Stimulated activated naive CD8-positive, alpha-beta T cell treated with anti-CD3 and anti-CD28 coated beads, Interleukin-15, amount 100 ng/mL, for 72 hours (primary cell): Measurements from ENCODE around the gene ETHE1.
A peak's percentile ranks its signal among the peaks of the same experiment; 100 is the strongest.
"Not testable (repeated sequence)": the region's sequence is repeated elsewhere in the genome, so short reads cannot be mapped to it uniquely, and the experiment has no call there.

ENCODE experiments used
- ATAC-seq: fragments of 150-1000 bp; cut with Tn5 transposase; 2 replicates; pipeline ENCODE4 v1.10.0; 2021; ENCODE audit warnings: mild to moderate bottlenecking, moderate library complexity
- DNase-seq, 2 donors: peaks; one replicate each; pipeline ENCODE4 v3.0.0; 2021 to 2022
- H3K27ac Mint-ChIP-seq, 2 donors: one replicate each; pipeline ENCODE4 v1.8.0; 2022; ENCODE audit warnings: mild to moderate bottlenecking in 2 of 2, mixed read lengths in 2 of 2, moderate library complexity in 2 of 2
- H3K27me3 Mint-ChIP-seq: one replicate; pipeline ENCODE4 v1.8.0; 2022; ENCODE audit warnings: mixed read lengths
- H3K4me1 Mint-ChIP-seq: one replicate; pipeline ENCODE4 v1.8.0; 2022; ENCODE audit warnings: mild to moderate bottlenecking, mixed read lengths
- H3K4me3 Mint-ChIP-seq, 2 donors: one replicate each; pipeline ENCODE4 v1.8.0; 2022; ENCODE audit warnings: mild to moderate bottlenecking in 2 of 2, mixed read lengths in 2 of 2, moderate library complexity in 1 of 2
- H3K9me3 Mint-ChIP-seq, 2 donors: one replicate each; pipeline ENCODE4 v1.8.0; 2022; ENCODE audit warnings: mixed read lengths in 2 of 2

ETHE1 gene

GRCh38 chr19:43512399-43512798, 14.6 kb downstream of the ETHE1 start:
- not testable (repeated sequence) for H3K4me3 Mint-ChIP-seq, H3K27ac Mint-ChIP-seq, H3K4me1 Mint-ChIP-seq, H3K9me3 Mint-ChIP-seq, H3K27me3 Mint-ChIP-seq, ATAC-seq, DNase-seq

- ATAC-seq (no peak), DNase-seq (no peak)
- Mint-ChIP-seq H3K27me3 (no peaks in the 10 kb centered on the region), H3K27ac (no peak overlapping the region), H3K9me3 (no peaks in the 10 kb centered on the region), H3K4me1 (no peaks in the 10 kb centered on the region), H3K4me3 (no peak overlapping the region)
Observed at GRCh38 chr19:43511324-43511723, 15.7 kb downstream of the ETHE1 start.

- H3K27ac Mint-ChIP-seq = no peak overlapping the region
- no peaks in the 10 kb centered on the region for H3K27me3 Mint-ChIP-seq
- no peaks in the 10 kb centered on the region for H3K4me1 Mint-ChIP-seq
- DNase-seq = no peak
- no peaks in the 10 kb centered on the region for H3K9me3 Mint-ChIP-seq
- no peak overlapping the region for H3K4me3 Mint-ChIP-seq
- no peak for ATAC-seq
Observed at GRCh38 chr19:43510713-43511112, 16.3 kb downstream of the ETHE1 start.

GRCh38 chr19:43507880-43508279, 19.1 kb downstream of the ETHE1 start:
- Mint-ChIP-seq H3K4me1 (peaks cover 22% of the 10 kb centered on the region), H3K27ac (peak overlapping the region in 1 of 2 donors; percentile 60), H3K4me3 (no peak overlapping the region), H3K27me3 (no peaks in the 10 kb centered on the region), H3K9me3 (no peaks in the 10 kb centered on the region)
- ATAC-seq (no peak), DNase-seq (no peak)

GRCh38 chr19:43506629-43507028, 20.4 kb downstream of the ETHE1 start:
- no peaks in the 10 kb centered on the region for H3K9me3 Mint-ChIP-seq
- H3K4me3 Mint-ChIP-seq = no peak overlapping the region
- DNase-seq (no peak), ATAC-seq (no peak)
- no peaks in the 10 kb centered on the region for H3K27me3 Mint-ChIP-seq
- H3K27ac Mint-ChIP-seq = no peak overlapping the region
- H3K4me1 Mint-ChIP-seq = peaks cover 30% of the 10 kb centered on the region

GRCh38 chr19:43505941-43506340, 21.1 kb downstream of the ETHE1 start:
- Mint-ChIP-seq H3K27ac (no peak overlapping the region), H3K4me3 (peak overlapping the region in 1 of 2 donors; percentile 22), H3K9me3 (no peaks in the 10 kb centered on the region), H3K4me1 (peaks cover 30% of the 10 kb centered on the region), H3K27me3 (no peaks in the 10 kb centered on the region)
- DNase-seq = no peak
- ATAC-seq = no peak

GRCh38 chr19:43505186-43505456, 21.9 kb downstream of the ETHE1 start:
- Mint-ChIP-seq H3K27me3 (no peaks in the 10 kb centered on the region), H3K4me3 (peak overlapping the region; percentile 87 to 96), H3K4me1 (peaks cover 30% of the 10 kb centered on the region), H3K27ac (peak overlapping the region in 1 of 2 donors; percentile 76), H3K9me3 (no peaks in the 10 kb centered on the region)
- DNase-seq (no peak), ATAC-seq (no peak)

GRCh38 chr19:43504426-43505185, 22.4 kb downstream of the ETHE1 start, which contains the start of gene PHLDB3:
Gene PHLDB3, minus strand, starts transcription at chr19:43504746. Its CDS starts 628 bp downstream, at chr19:43504118.
- H3K27me3 Mint-ChIP-seq = no peaks in the 10 kb centered on the region
- peak within 1 kb of the TSS; percentile 87 to 96 for H3K4me3 Mint-ChIP-seq
- H3K9me3 Mint-ChIP-seq = no peaks in the 10 kb centered on the region
- H3K4me1 Mint-ChIP-seq = peaks cover 30% of the 10 kb centered on the region
- ATAC-seq = peak; percentile 69
- DNase-seq = peak in 1 of 2 donors; percentile 64
- peak within 1 kb of the TSS; percentile 88 to 98 for H3K27ac Mint-ChIP-seq

- peak; percentile 94 to 96 for DNase-seq
- peak; percentile 91 for ATAC-seq
- Mint-ChIP-seq H3K27me3 (no peaks in the 10 kb centered on the region), H3K27ac (peak overlapping the region; percentile 88 to 98), H3K9me3 (no peaks in the 10 kb centered on the region), H3K4me1 (peaks cover 30% of the 10 kb centered on the region), H3K4me3 (peak overlapping the region; percentile 87 to 96)
Observed at GRCh38 chr19:43503501-43504425, 23.2 kb downstream of the ETHE1 start.

GRCh38 chr19:43502419-43502976, 24.5 kb downstream of the ETHE1 start:
- ATAC-seq = no peak
- H3K27me3 Mint-ChIP-seq = no peaks in the 10 kb centered on the region
- no peaks in the 10 kb centered on the region for H3K9me3 Mint-ChIP-seq
- peaks cover 30% of the 10 kb centered on the region for H3K4me1 Mint-ChIP-seq
- H3K4me3 Mint-ChIP-seq = peak overlapping the region; percentile 87 to 96
- no peak overlapping the region for H3K27ac Mint-ChIP-seq
- DNase-seq = no peak

- H3K27ac Mint-ChIP-seq = no peak overlapping the region
- no peak overlapping the region for H3K4me3 Mint-ChIP-seq
- no peaks in the 10 kb centered on the region for H3K9me3 Mint-ChIP-seq
- H3K4me1 Mint-ChIP-seq = peaks cover 30% of the 10 kb centered on the region
- no peaks in the 10 kb centered on the region for H3K27me3 Mint-ChIP-seq
- ATAC-seq (no peak), DNase-seq (no peak)
Observed at GRCh38 chr19:43501661-43502418, 25.2 kb downstream of the ETHE1 start.

- Mint-ChIP-seq H3K27ac (peak overlapping the region in 1 of 2 donors; percentile 83), H3K4me3 (no peak overlapping the region), H3K27me3 (no peaks in the 10 kb centered on the region), H3K4me1 (peaks cover 18% of the 10 kb centered on the region), H3K9me3 (no peaks in the 10 kb centered on the region)
- DNase-seq (no peak), ATAC-seq (no peak)
Observed at GRCh38 chr19:43499042-43499441, 28.0 kb downstream of the ETHE1 start.

GRCh38 chr19:43498233-43498842, 28.7 kb downstream of the ETHE1 start:
- Mint-ChIP-seq H3K9me3 (no peaks in the 10 kb centered on the region), H3K27ac (no peak overlapping the region), H3K27me3 (no peaks in the 10 kb centered on the region), H3K4me1 (peaks cover 13% of the 10 kb centered on the region), H3K4me3 (no peak overlapping the region)
- DNase-seq (no peak), ATAC-seq (no peak)

GRCh38 chr19:43496960-43497359, 30.0 kb downstream of the ETHE1 start:
- no peak for DNase-seq
- Mint-ChIP-seq H3K4me3 (no peak overlapping the region), H3K9me3 (no peaks in the 10 kb centered on the region), H3K4me1 (no peaks in the 10 kb centered on the region), H3K27me3 (no peaks in the 10 kb centered on the region), H3K27ac (peak overlapping the region in 1 of 2 donors; percentile 63)
- ATAC-seq = no peak

- no peak for ATAC-seq
- H3K27me3 Mint-ChIP-seq = no peaks in the 10 kb centered on the region
- no peak overlapping the region for H3K27ac Mint-ChIP-seq
- no peaks in the 10 kb centered on the region for H3K9me3 Mint-ChIP-seq
- peaks cover 3% of the 10 kb centered on the region for H3K4me1 Mint-ChIP-seq
- H3K4me3 Mint-ChIP-seq = no peak overlapping the region
- DNase-seq = no peak
Observed at GRCh38 chr19:43495082-43495481, 31.9 kb downstream of the ETHE1 start.
